ENCODE data around the gene ZC3H10.

The ZC3H10 gene

GRCh38 chr12:56158029-56158925 is 40.2 kb downstream of the ZC3H10 start, which contains the start of gene MYL6:
MYL6 (plus strand) TSS chr12:56158359; CDS start chr12:56158402, 43 bp downstream.
- H3K4me3 ChIP-seq (ENCODE audit: insufficient read depth, low read length, poor library complexity, severe bottlenecking) = peak within 1 kb of the TSS; percentile 80
- peaks cover 22% of the 10 kb centered on the region for H3K79me2 ChIP-seq (ENCODE audit: insufficient read depth, low read length)
- H3K27me3 ChIP-seq (ENCODE audit: low read length) = no peaks in the 10 kb centered on the region
- H2AFZ ChIP-seq (ENCODE audit: low read depth, low read length, severe bottlenecking) = peak within 1 kb of the TSS; percentile 61
- peak within 1 kb of the TSS; percentile 89 for H3K9ac ChIP-seq (ENCODE audit: low read length)
- H3K36me3 ChIP-seq (ENCODE audit: low read length) = 0 out of 2 replicates have a peak, but pooled peaks cover 2% of the 10 kb centered on the region
- peak within 1 kb of the TSS; percentile 82 for H3K27ac ChIP-seq (ENCODE audit: low read depth, low read length)
- H3K9me2 ChIP-seq (replicated peaks; ENCODE audit: insufficient read depth, low read length) = no peaks in the 10 kb centered on the region
- H3K9me3 ChIP-seq (ENCODE audit: insufficient read depth, low read length) = no peaks in the 10 kb centered on the region
- peak within 1 kb of the TSS; percentile 87 for H3K4me2 ChIP-seq (ENCODE audit: low read depth, low read length, poor library complexity, severe bottlenecking)
- TF ChIP-seq EZH2phosphoT487 (conservative IDR thresholded peaks at IDR 0.05; ENCODE audit: low read length) = no peak
- TF ChIP-seq CTCF (IDR thresholded peaks at IDR 0.05; ENCODE audit: insufficient read depth, low read length, poor library complexity, severe bottlenecking) = no peak
- H4K20me1 ChIP-seq (ENCODE audit: low read depth, low read length) = no peaks in the 10 kb centered on the region
- peaks cover 36% of the 10 kb centered on the region for H3F3A ChIP-seq (ENCODE audit: insufficient read depth)

GRCh38 chr12:56158926-56159461 is 40.9 kb downstream of the ZC3H10 start:
- peak overlapping the region; percentile 80 for H3K4me3 ChIP-seq (ENCODE audit: insufficient read depth, low read length, poor library complexity, severe bottlenecking)
- H3F3A ChIP-seq (ENCODE audit: insufficient read depth) = peaks cover 39% of the 10 kb centered on the region
- no peaks in the 10 kb centered on the region for H4K20me1 ChIP-seq (ENCODE audit: low read depth, low read length)
- no peaks in the 10 kb centered on the region for H3K9me3 ChIP-seq (ENCODE audit: insufficient read depth, low read length)
- no peaks in the 10 kb centered on the region for H3K27me3 ChIP-seq (ENCODE audit: low read length)
- H3K79me2 ChIP-seq (ENCODE audit: insufficient read depth, low read length) = peaks cover 22% of the 10 kb centered on the region
- H3K4me2 ChIP-seq (ENCODE audit: low read depth, low read length, poor library complexity, severe bottlenecking) = peak overlapping the region; percentile 87
- H3K36me3 ChIP-seq (ENCODE audit: low read length) = 0 out of 2 replicates have a peak, but pooled peaks cover 4% of the 10 kb centered on the region
- peak overlapping the region; percentile 62 for H3K27ac ChIP-seq (ENCODE audit: low read depth, low read length)
- H3K9me2 ChIP-seq (replicated peaks; ENCODE audit: insufficient read depth, low read length) = no peaks in the 10 kb centered on the region
- no peak for TF ChIP-seq EZH2phosphoT487 (conservative IDR thresholded peaks at IDR 0.05; ENCODE audit: low read length)
- TF ChIP-seq CTCF (IDR thresholded peaks at IDR 0.05; ENCODE audit: insufficient read depth, low read length, poor library complexity, severe bottlenecking) = no peak
- H2AFZ ChIP-seq (ENCODE audit: low read depth, low read length, severe bottlenecking) = no peak overlapping the region
- peak overlapping the region; percentile 89 for H3K9ac ChIP-seq (ENCODE audit: low read length)

- peaks cover 39% of the 10 kb centered on the region for H3F3A ChIP-seq (ENCODE audit: insufficient read depth)
- H3K9me2 ChIP-seq (replicated peaks; ENCODE audit: insufficient read depth, low read length) = no peaks in the 10 kb centered on the region
- peak overlapping the region; percentile 62 for H3K27ac ChIP-seq (ENCODE audit: low read depth, low read length)
- H3K79me2 ChIP-seq (ENCODE audit: insufficient read depth, low read length) = peaks cover 22% of the 10 kb centered on the region
- TF ChIP-seq EZH2phosphoT487 (conservative IDR thresholded peaks at IDR 0.05; ENCODE audit: low read length) (no peak), CTCF (IDR thresholded peaks at IDR 0.05; ENCODE audit: insufficient read depth, low read length, poor library complexity, severe bottlenecking) (no peak)
- H3K9ac ChIP-seq (ENCODE audit: low read length) = peak overlapping the region; percentile 89
- 0 out of 2 replicates have a peak, but pooled peaks cover 4% of the 10 kb centered on the region for H3K36me3 ChIP-seq (ENCODE audit: low read length)
- peak overlapping the region; percentile 87 for H3K4me2 ChIP-seq (ENCODE audit: low read depth, low read length, poor library complexity, severe bottlenecking)
- H3K27me3 ChIP-seq (ENCODE audit: low read length) = no peaks in the 10 kb centered on the region
- no peaks in the 10 kb centered on the region for H4K20me1 ChIP-seq (ENCODE audit: low read depth, low read length)
- H2AFZ ChIP-seq (ENCODE audit: low read depth, low read length, severe bottlenecking) = no peak overlapping the region
- H3K4me3 ChIP-seq (ENCODE audit: insufficient read depth, low read length, poor library complexity, severe bottlenecking) = peak overlapping the region; percentile 80
- no peaks in the 10 kb centered on the region for H3K9me3 ChIP-seq (ENCODE audit: insufficient read depth, low read length)
Observed at GRCh38 chr12:56159482-56160192, 41.6 kb downstream of the ZC3H10 start.
